HT1080 (cell line): Measurements from ENCODE around the gene DDX54. TPM values are rescaled to one million over a fixed set of nuclear protein-coding genes. Genes with fewer than 3 reads are reported as not detected.
A peak's percentile ranks its signal among the peaks of the same experiment; 100 is the strongest.
"Not testable (repeated sequence)": the region's sequence is repeated elsewhere in the genome, so short reads cannot be mapped to it uniquely, and the experiment has no call there.

Experiments
- DNase-seq: peaks from one replicate; pipeline ENCODE4 v3.0.0-alpha.2; 2015; ENCODE audit warnings: low read depth
- total RNA-seq: library from RNA; depleted of rRNA; stranded (reverse); fragments of >200 nt; shearing (Covaris generic); gene quantifications from 2 replicates; pipeline ENCODE4 v1.2.3, GENCODE V29; 2014

The DDX54 gene
- total RNA-seq, 1 experiment from 2014 or later, result 85.1 TPM

- DNase-seq, result no peak
Measured at GRCh38 chr12:113142886-113143332, 42.4 kb downstream of the DDX54 start.

DNA sequence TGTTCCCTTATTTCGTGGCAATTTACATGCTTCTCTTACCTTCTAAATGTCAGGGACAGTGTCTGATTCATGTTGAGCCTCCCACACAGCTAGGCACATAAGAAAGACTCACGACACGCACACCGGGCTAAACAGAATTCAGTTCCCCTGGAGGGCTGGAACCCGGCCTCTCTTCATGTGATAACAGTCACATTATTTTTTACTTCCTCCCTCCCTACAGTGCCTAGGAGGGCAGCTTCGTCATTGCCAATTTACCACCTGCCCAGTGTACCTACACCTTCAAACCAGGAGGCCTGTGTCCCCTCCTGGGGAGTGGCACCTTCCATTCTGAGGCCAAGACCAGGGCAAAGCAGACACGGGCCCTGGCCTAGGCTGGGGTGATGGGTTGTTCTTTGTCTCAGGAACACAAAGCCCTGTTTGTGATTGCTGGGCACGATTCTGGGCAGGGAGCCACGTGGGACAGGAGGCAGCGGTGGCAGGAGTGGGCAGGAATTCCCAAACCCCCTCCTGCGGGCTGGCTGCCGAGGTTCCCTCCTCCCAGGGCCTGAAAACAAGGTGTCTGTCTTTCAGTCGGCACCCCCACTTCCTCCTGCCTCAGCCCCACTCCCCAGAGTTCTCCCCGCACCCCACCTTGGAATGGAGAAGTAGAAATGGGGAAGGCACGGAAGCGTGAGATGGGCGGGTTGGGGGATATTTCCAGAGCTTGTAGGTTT, 42.9 kb downstream of the DDX54 start:
- DNase-seq, result peak; percentile 19

DNA sequence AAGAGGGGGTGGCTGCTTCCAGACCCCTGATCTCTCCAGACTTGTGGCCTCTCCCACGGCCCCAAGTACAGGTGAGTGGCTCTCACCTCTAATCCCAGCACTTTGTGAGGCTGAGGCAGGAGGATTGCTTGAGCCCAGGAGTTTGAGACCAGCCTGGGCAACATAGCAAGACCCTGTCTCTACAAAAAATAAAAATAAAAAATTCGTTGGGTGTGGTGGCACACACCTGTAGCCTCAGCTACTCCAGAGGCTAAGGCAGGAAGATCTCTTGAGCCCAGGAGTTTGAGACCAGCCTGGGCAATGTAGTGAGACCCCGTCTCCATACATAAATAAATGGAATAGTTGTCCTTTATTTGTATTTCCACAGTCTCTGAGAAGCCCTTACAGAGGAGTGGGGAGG, 43.6 kb downstream of the DDX54 start:
- not testable (repeated sequence) for DNase-seq

DNA sequence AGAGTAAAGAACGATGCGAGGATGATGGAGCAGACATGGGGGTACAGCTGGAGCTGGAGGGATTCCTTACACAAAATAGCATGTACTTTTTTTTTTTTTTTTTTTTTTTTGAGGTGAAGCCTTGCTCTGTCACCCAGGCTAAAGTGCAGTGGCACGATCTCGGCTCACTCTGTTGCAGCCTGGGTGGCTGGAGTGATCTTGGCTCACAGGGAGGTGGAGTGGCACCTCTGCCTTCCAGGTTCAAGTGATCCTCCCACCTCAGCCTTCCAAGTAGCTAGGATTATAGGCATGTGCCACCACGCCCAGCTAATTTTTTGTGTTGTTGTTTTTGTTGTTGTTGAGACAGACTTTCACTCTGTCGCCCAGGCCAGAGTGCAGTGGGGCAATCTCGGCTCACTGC, 44.6 kb downstream of the DDX54 start:
- DNase-seq, result no peak

DNA sequence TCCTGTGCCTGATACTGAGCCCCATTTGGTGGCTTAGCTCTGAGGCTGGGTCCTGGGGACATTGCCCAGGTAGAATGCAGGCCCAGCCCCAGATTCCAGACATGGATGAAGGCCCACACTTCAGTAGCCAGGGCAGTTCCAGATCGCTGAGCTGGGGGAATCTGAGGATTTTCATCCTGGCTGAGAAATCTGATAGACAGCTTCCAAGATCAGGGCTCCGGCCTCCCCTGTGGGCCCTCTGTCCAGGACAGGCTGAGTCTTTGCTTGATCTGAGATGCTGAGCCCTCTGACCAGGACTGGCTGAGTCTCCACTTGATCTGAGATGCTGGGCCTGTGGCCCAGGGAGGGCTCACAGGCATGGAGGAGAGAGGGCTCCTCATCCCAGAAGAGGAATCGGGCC, 46.5 kb downstream of the DDX54 start:
- DNase-seq, result no peak

DNA sequence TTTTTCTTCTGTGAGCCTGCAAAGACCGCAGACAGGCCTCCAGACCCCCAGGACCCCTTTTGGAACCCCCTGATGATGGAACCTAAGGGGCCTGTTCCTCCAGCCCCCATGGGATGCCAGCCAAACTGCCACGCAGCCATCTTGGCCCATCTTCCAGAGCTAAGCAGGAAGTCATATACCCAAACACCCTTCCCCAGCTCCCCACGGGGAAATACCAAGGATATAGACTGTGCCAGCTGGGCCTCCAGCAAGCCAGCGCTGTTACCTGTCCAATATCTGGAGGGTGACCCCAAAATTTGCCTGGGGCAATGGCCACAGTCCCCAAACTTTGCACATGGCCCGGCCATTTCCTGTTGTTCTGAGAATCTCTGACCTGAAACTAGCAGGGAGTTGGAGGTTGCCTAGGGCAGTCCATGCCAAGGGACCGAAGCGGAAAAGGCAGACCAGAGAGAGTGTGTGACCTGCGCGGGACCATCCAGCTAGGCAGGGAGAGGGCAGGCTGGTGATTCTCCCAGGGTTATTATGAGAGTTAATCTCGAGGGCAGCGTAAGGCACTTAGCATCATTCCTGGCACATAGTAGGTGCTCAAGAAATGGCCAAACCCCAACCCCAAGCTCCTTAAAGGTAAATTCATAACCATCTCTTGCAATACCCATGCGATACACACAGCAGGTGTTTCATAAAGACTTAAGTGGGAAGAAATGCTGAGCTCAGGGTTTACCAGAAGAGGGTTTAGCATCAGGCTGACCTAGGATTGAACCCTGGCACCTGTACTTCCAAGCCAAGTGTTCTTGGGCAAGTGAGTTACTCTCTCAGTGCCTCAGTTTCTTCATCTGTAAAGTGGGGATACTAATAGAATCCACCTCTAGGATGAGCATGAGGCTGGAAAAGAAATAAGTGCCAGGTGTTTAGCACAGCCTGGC, 47.2 kb downstream of the DDX54 start:
- DNase-seq, result no peak

DNA sequence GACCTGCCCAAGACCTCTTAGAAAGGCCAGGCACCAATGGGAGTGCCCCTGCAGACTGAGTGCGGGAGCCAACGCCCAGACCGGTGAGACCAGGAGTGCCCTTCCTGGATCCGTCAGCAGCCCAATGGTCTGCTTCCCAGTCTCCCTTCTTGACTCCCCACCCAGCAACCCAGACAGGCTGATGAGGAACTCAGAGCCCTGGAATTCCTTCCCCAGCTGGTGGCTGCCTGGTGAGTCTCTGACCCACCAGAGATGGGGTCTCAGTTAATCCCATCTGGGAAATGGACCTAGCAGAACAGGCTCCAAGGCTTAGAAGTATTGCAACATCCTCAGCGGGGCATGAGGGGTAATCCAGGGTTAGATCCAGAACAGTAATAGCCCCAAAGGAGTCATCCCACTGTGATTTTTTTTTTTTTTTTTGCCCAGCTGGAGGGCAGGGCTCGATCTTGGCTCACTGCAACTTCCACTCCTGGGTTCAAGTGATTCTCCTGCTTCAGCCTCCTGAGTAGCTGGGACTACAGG, 48.2 kb downstream of the DDX54 start:
- no peak for DNase-seq

- DNase-seq, result no peak
Measured at GRCh38 chr12:113136128-113136989, 48.9 kb downstream of the DDX54 start.

DNA sequence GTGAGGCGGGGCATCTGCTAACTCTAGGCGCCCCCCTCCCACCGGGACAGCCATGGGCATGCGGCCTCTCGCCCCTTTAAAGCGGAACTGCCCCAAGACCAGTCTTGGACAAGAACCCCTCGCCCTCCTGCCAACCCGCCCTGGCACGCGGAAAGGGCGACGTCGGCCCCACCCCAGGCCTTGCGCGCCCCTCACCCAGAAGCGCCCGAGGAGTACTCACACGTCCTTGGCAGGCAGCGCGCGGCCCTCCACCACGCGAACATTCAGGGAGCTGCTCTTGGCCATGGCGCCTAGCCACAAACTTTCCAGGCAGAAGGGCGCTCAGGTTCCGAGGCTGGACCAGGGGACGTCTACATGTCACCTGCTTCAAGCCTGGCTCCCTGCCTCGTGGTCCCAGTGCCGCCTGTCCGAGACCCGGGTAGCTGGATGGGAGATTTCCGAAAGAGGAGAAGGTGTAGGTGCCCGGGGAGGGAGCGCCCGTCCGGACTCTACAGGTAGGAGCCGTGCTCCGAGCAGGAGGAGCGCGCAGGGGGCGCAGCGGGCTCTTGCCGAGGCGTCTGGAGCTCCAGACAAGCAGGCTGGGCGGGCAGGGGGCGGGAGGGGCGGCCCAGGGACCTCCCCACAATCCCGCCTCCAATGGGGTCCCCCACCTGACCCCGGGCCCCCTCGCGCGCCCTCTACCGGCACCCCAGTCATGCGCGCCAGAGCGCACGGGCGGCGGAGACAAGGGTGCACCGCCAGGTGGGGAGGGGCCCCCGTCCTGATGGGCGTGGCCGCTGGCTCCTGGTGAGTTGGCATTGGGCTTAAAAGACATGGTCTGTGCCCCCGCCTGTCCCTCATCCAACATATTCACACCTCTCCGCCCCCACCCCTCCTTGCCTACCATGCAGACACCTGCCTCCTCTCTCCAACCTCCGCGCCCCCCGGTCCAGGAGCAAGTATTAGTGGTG, 49.8 kb downstream of the DDX54 start, which contains the start of gene RASAL1:
Gene RASAL1, minus strand, starts transcription at position 584 of the 950 bp plus-strand sequence. Its CDS starts 299 bp downstream, at position 285.
- no peak for DNase-seq

GRCh38 chr12:113134521-113134951, 50.7 kb downstream of the DDX54 start:
- no peak for DNase-seq

- DNase-seq, result no peak
Measured at GRCh38 chr12:113134071-113134470, 51.2 kb downstream of the DDX54 start.

GRCh38 chr12:113133666-113134065, 51.6 kb downstream of the DDX54 start:
- DNase-seq, result no peak

DNA sequence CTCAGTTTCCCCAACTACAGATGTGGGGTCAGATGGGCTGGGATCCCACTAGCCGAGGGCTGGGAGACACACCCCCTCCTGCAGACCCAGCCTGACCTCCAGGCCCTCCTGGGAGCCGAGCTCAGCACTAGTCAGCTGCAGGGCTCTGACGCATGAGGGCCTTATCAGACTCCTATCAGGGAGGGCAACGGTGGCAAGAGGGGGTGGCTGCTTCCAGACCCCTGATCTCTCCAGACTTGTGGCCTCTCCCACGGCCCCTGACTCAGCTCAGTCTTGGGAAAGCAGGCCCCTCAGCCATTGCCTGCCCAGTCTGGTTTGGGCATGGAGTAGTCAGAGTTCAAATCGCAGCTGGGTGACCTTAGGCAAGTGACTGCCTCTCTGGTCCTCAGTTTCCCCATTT, 52.2 kb downstream of the DDX54 start:
- no peak for DNase-seq

DNA sequence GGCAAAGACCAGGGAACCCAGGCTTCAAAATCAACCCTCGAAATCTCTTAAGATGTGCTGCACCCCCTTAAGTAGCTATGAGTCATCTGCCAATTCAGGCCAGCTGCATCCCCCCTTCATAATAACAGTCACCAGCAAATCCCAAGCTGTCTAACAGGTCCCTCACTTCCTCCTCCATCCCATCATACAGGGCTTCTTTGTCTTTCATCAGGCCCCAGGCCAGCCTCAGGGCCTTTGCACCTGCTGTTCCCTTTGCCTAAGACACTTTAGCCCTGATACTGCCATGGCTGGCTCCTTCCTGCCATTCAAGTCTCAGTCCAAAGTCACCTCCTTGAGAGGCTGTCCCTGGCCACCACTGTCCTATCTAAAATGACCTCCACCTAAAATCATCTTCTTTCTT, 53.7 kb downstream of the DDX54 start:
- DNase-seq, result peak; percentile 64

DNA sequence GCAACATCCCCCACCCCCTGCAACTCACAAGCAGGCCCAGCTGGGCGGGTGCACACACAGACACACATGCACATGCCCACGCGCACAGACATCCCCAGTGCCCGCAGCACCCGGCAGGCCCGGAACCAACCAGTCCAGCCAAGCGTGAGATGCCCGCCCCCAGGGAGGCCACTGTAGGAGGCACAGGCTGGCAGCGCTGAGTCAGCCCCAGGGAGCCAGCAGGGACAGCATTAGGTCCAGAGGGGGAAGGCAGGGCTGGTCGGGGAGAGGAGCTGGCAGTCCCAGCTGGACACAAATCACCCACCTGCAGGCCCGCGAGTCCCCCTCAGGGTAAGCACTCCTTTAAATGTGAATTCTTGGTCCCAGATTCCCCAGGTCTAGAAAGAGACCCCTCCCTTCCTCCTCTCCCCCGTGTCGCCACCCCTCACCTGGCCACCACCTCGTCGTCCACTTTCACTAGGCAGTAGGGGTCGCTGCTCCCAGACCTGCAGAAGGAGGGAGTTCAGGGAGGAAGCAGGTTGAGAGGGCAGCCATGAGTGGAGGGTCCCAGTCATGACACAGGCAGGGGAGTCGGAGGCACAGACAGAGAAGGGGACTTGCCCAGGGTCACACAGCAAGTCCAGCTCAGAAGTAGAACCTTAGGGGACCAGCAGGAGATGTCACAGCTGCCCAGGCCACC, 54.7 kb downstream of the DDX54 start:
- peak; percentile 55 for DNase-seq

- DNase-seq, result no peak
Measured at GRCh38 chr12:113129664-113130456, 55.4 kb downstream of the DDX54 start.

DNA sequence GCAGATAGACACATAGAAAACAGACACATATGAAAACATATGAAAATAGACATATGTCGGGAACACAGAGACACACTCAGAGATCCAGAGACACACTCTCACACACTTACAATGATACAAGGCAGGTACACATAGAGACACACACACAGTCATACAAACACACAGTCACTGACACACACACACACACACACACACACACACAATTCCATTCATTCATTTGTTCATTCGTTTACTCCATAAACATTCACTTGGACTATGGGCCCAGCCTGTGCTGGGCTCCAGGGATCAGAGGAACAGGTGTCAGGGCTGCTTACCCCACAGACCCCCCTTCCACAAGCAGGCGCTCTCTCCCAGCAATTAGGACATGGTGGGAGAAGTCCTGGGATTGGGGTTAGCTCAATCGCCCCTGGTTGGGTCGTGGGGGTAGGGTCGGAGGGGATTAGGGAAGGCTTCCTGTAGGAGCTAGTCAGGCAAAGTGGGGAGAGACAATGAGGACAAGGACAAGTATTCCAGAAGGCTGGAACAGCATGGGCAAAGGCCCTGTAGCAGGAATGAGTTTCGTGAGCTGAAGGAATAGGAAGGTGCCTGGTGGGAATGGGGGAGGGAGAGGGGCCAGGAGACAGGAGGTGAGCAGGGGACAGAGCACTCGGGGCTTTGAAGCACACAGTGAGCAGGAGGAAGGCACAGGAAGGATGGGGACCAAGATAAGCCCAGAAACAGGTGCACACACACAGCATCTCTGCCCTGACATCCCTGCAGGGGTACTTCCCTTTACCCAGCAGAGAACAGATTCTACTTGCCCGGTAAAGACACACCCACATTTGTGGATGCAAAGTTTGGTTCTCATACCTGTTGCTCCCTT, 56.2 kb downstream of the DDX54 start:
- no peak for DNase-seq
